ENCODE data around the gene FUCA1.
A peak's percentile ranks its signal among the peaks of the same experiment; 100 is the strongest.

Gene FUCA1

DNA sequence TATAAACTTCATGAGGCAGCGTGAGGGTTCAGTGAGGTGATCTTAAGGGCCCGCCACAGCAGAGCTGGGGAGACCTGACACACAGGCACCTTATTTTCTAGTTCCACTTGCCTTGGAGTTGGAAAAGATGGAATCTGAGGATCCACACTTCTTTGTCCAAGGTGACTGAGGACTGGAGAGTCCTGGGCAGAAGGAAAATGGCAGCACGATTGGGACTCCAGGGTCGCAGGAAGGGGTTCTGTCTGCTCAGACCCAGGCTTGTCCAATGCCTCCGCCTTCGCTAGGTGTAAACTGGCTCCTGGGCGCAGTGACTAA is 68.9 kb downstream of the FUCA1 start:
- no peak overlapping the region for H3K18ac ChIP-seq (ENCODE audit: low read length)
- no peak overlapping the region for H3K9ac ChIP-seq (ENCODE audit: low read depth, low read length, poor library complexity)
- no peak overlapping the region for H2AFZ ChIP-seq (ENCODE audit: low read length)
- H2BK120ac ChIP-seq (ENCODE audit: low read depth, low read length): no peak overlapping the region
- no peak overlapping the region for H3K27ac ChIP-seq (replicated peaks; ENCODE audit: low read length)
- H3K4ac ChIP-seq (ENCODE audit: low read length): no peak overlapping the region
- no peak overlapping the region for H3K14ac ChIP-seq (ENCODE audit: low read length)
- H2BK5ac ChIP-seq (ENCODE audit: low read length): no peak overlapping the region
- peaks cover 9% of the 10 kb centered on the region for H3K79me1 ChIP-seq (ENCODE audit: low read depth, low read length)
- no peak overlapping the region for H2BK12ac ChIP-seq (ENCODE audit: low read length)
- H4K91ac ChIP-seq (ENCODE audit: low read depth, low read length, poor library complexity): no peak overlapping the region
- peak overlapping the region; percentile 85 for H3K4me2 ChIP-seq (ENCODE audit: insufficient read depth, low read length, poor library complexity, severe bottlenecking)
- no peaks in the 10 kb centered on the region for H3K9me3 ChIP-seq (replicated peaks in 1 of 2; ENCODE audit: control insufficient read depth in 2 of 2, insufficient read depth in 1 of 2, low read depth in 1 of 2, low read length in 2 of 2)
- H3K4me3 ChIP-seq (ENCODE audit: low read length in 2 of 2): peak overlapping the region in 1 of 2 donors; percentile 100
- H4K8ac ChIP-seq (ENCODE audit: low read depth, low read length): no peak overlapping the region
- no peak overlapping the region for H2AK5ac ChIP-seq (ENCODE audit: low read depth, low read length)
- DNase-seq (ENCODE audit: low spot score): no peak
- peaks cover 23 to 42% of the 10 kb centered on the region in 2 donors for H3K36me3 ChIP-seq (replicated peaks in 1 of 2; ENCODE audit: control insufficient read depth in 2 of 2, insufficient read depth in 2 of 2, low read length in 2 of 2)
- WGBS, 2 donors (ENCODE audit: extremely low coverage in 2 of 2, insufficient read length in 2 of 2, insufficient replicate concordance in 1 of 2): no CpG with 5 or more reads among the region's 7 CpGs
- H3K23ac ChIP-seq (ENCODE audit: low read depth, low read length, poor library complexity): peak overlapping the region; percentile 18
- H2BK15ac ChIP-seq (ENCODE audit: low read length): no peak overlapping the region
- H3K4me1 ChIP-seq (ENCODE audit: control insufficient read depth in 2 of 2, insufficient read depth in 1 of 2, low read depth in 1 of 2, low read length in 2 of 2): peaks cover 5 to 11% of the 10 kb centered on the region in 2 donors
- no peaks in the 10 kb centered on the region for H3K27me3 ChIP-seq (ENCODE audit: control insufficient read depth in 3 of 3, insufficient read depth in 3 of 3, low read depth in 1 of 3, low read length in 3 of 3)

DNA sequence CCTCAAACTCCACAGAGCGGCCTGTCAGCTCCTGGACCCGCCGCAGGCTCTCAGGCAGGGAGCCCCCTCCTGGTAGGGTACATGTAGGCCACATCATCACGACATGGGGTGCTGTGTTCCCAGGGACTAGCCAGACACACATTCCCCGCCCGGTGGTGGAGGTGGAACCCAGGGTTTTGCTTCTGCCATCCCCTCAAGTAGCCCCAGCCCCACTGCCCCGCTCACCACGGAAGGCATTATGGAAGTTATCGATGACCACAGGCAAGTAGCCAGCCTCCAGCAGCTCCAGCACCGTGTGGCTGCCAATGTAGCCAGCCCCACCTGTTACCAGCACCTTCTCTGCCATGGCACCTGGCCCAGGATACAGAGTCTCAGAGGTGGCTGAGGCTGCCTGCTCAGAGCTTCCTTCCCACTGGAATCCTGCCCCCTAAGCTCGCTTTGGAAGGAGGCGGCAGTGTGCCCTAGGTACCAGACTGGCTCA is 69.4 kb downstream of the FUCA1 start:
- Histone ChIP-seq H2AK5ac (ENCODE audit: low read depth, low read length) (peak overlapping the region; percentile 58), H3K4ac (ENCODE audit: low read length) (no peak overlapping the region), H3K4me2 (ENCODE audit: insufficient read depth, low read length, poor library complexity, severe bottlenecking) (no peak overlapping the region), H3K79me1 (ENCODE audit: low read depth, low read length) (peaks cover 9% of the 10 kb centered on the region), H3K9me3 (replicated peaks in 1 of 2; ENCODE audit: control insufficient read depth in 2 of 2, insufficient read depth in 1 of 2, low read depth in 1 of 2, low read length in 2 of 2) (no peaks in the 10 kb centered on the region), H3K23ac (ENCODE audit: low read depth, low read length, poor library complexity) (peak overlapping the region; percentile 48), H3K14ac (ENCODE audit: low read length) (no peak overlapping the region), H3K36me3 (replicated peaks in 1 of 2; ENCODE audit: control insufficient read depth in 2 of 2, insufficient read depth in 2 of 2, low read length in 2 of 2) (peaks cover 25 to 46% of the 10 kb centered on the region in 2 donors), H4K8ac (ENCODE audit: low read depth, low read length) (no peak overlapping the region), H2AFZ (ENCODE audit: low read length) (no peak overlapping the region), H2BK5ac (ENCODE audit: low read length) (no peak overlapping the region), H3K4me1 (ENCODE audit: control insufficient read depth in 2 of 2, insufficient read depth in 1 of 2, low read depth in 1 of 2, low read length in 2 of 2) (peaks cover 5 to 11% of the 10 kb centered on the region in 2 donors), H2BK120ac (ENCODE audit: low read depth, low read length) (no peak overlapping the region), H3K4me3 (ENCODE audit: low read length in 2 of 2) (peak overlapping the region in 1 of 2 donors; percentile 100), H2BK12ac (ENCODE audit: low read length) (no peak overlapping the region), H2BK15ac (ENCODE audit: low read length) (peak overlapping the region; percentile 56), H4K91ac (ENCODE audit: low read depth, low read length, poor library complexity) (no peak overlapping the region), H3K27me3 (ENCODE audit: control insufficient read depth in 3 of 3, insufficient read depth in 3 of 3, low read depth in 1 of 3, low read length in 3 of 3) (no peaks in the 10 kb centered on the region), H3K18ac (ENCODE audit: low read length) (no peak overlapping the region), H3K9ac (ENCODE audit: low read depth, low read length, poor library complexity) (peak overlapping the region; percentile 66), H3K27ac (replicated peaks; ENCODE audit: low read length) (no peak overlapping the region)
- DNase-seq (ENCODE audit: low spot score): no peak
- no CpG with 5 or more reads among the region's 12 CpGs for WGBS, 2 donors (ENCODE audit: extremely low coverage in 2 of 2, insufficient read length in 2 of 2, insufficient replicate concordance in 1 of 2)

- Histone ChIP-seq H3K36me3 (replicated peaks in 1 of 2; ENCODE audit: control insufficient read depth in 2 of 2, insufficient read depth in 2 of 2, low read length in 2 of 2) (peaks cover 33 to 55% of the 10 kb centered on the region in 2 donors), H2AFZ (ENCODE audit: low read length) (no peak overlapping the region), H3K14ac (ENCODE audit: low read length) (no peak overlapping the region), H3K4me1 (ENCODE audit: control insufficient read depth in 2 of 2, insufficient read depth in 1 of 2, low read depth in 1 of 2, low read length in 2 of 2) (peaks cover 5 to 16% of the 10 kb centered on the region in 2 donors), H4K91ac (ENCODE audit: low read depth, low read length, poor library complexity) (no peak overlapping the region), H2BK5ac (ENCODE audit: low read length) (no peak overlapping the region), H3K4me3 (ENCODE audit: low read length in 2 of 2) (no peak overlapping the region), H3K9ac (ENCODE audit: low read depth, low read length, poor library complexity) (no peak overlapping the region), H3K27ac (replicated peaks; ENCODE audit: low read length) (no peak overlapping the region), H3K4ac (ENCODE audit: low read length) (no peak overlapping the region), H3K9me3 (replicated peaks in 1 of 2; ENCODE audit: control insufficient read depth in 2 of 2, insufficient read depth in 1 of 2, low read depth in 1 of 2, low read length in 2 of 2) (no peaks in the 10 kb centered on the region), H3K18ac (ENCODE audit: low read length) (no peak overlapping the region), H3K23ac (ENCODE audit: low read depth, low read length, poor library complexity) (no peak overlapping the region), H2AK5ac (ENCODE audit: low read depth, low read length) (no peak overlapping the region), H3K27me3 (ENCODE audit: control insufficient read depth in 3 of 3, insufficient read depth in 3 of 3, low read depth in 1 of 3, low read length in 3 of 3) (no peaks in the 10 kb centered on the region), H3K4me2 (ENCODE audit: insufficient read depth, low read length, poor library complexity, severe bottlenecking) (no peak overlapping the region), H2BK120ac (ENCODE audit: low read depth, low read length) (no peak overlapping the region), H2BK15ac (ENCODE audit: low read length) (no peak overlapping the region), H2BK12ac (ENCODE audit: low read length) (no peak overlapping the region), H3K79me1 (ENCODE audit: low read depth, low read length) (peaks cover 12% of the 10 kb centered on the region), H4K8ac (ENCODE audit: low read depth, low read length) (no peak overlapping the region)
- DNase-seq (ENCODE audit: low spot score): no peak
- no CpG with 5 or more reads among the region's 20 CpGs for WGBS, 2 donors (ENCODE audit: extremely low coverage in 2 of 2, insufficient read length in 2 of 2, insufficient replicate concordance in 1 of 2)
Measured at GRCh38 chr1:23797478-23798448, 70.3 kb downstream of the FUCA1 start.

DNA sequence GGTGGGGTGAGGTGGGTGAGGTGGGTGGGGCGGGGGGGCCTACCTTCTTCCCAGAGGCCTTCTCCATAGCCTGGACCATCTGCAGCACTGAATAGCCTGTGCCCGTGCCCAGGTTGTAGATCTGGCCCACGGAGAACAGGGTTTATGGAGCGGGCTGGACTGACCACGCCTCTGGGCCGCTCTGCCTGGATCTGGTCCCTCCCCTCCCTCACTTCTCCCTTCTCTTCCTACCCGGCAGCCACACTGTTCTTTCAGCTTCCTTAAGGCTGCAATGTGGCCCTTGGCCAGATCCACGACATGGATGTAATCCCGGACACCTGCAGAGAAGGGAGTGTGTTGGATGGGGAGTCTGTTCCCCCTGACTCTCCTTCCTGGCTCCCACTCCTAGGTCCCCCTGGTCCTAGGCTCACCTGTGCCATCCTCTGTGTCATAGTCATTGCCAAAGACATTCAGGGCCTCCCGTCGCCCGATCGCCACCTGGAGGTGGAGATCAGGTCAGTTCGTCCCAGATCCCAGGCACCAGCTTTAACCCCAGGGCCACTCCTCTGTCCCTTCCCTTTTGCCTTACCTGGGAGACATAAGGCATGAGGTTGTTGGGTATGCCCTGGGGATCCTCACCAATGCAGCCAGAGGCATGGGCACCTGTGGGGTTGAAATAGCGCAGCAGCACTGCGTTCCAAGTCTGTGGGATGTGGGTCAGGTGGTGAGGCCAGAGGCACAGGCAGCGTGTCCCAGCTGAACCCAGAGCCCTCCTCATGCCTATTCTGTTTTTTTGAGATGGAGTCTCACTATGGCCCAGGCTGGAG is 71.4 kb downstream of the FUCA1 start:
- H3K9me3 ChIP-seq (replicated peaks in 1 of 2; ENCODE audit: control insufficient read depth in 2 of 2, insufficient read depth in 1 of 2, low read depth in 1 of 2, low read length in 2 of 2): no peaks in the 10 kb centered on the region
- peak overlapping the region in 1 of 2 donors; percentile 37 for H3K4me3 ChIP-seq (ENCODE audit: low read length in 2 of 2)
- H4K8ac ChIP-seq (ENCODE audit: low read depth, low read length): no peak overlapping the region
- no peak overlapping the region for H3K23ac ChIP-seq (ENCODE audit: low read depth, low read length, poor library complexity)
- H2BK5ac ChIP-seq (ENCODE audit: low read length): no peak overlapping the region
- WGBS, 2 donors (ENCODE audit: extremely low coverage in 2 of 2, insufficient read length in 2 of 2, insufficient replicate concordance in 1 of 2): no CpG with 5 or more reads among the region's 17 CpGs
- H3K27me3 ChIP-seq (ENCODE audit: control insufficient read depth in 3 of 3, insufficient read depth in 3 of 3, low read depth in 1 of 3, low read length in 3 of 3): no peaks in the 10 kb centered on the region
- peaks cover 18% of the 10 kb centered on the region for H3K79me1 ChIP-seq (ENCODE audit: low read depth, low read length)
- H4K91ac ChIP-seq (ENCODE audit: low read depth, low read length, poor library complexity): no peak overlapping the region
- no peak overlapping the region for H2BK12ac ChIP-seq (ENCODE audit: low read length)
- no peak overlapping the region for H3K9ac ChIP-seq (ENCODE audit: low read depth, low read length, poor library complexity)
- no peak overlapping the region for H3K14ac ChIP-seq (ENCODE audit: low read length)
- DNase-seq (ENCODE audit: low spot score): no peak
- H3K18ac ChIP-seq (ENCODE audit: low read length): no peak overlapping the region
- no peak overlapping the region for H2AFZ ChIP-seq (ENCODE audit: low read length)
- H3K27ac ChIP-seq (replicated peaks; ENCODE audit: low read length): no peak overlapping the region
- no peak overlapping the region for H3K4me2 ChIP-seq (ENCODE audit: insufficient read depth, low read length, poor library complexity, severe bottlenecking)
- H2AK5ac ChIP-seq (ENCODE audit: low read depth, low read length): no peak overlapping the region
- H3K36me3 ChIP-seq (replicated peaks in 1 of 2; ENCODE audit: control insufficient read depth in 2 of 2, insufficient read depth in 2 of 2, low read length in 2 of 2): peaks cover 33 to 58% of the 10 kb centered on the region in 2 donors
- H2BK120ac ChIP-seq (ENCODE audit: low read depth, low read length): no peak overlapping the region
- H2BK15ac ChIP-seq (ENCODE audit: low read length): no peak overlapping the region
- H3K4ac ChIP-seq (ENCODE audit: low read length): no peak overlapping the region
- H3K4me1 ChIP-seq (ENCODE audit: control insufficient read depth in 2 of 2, insufficient read depth in 1 of 2, low read depth in 1 of 2, low read length in 2 of 2): peaks cover 10 to 22% of the 10 kb centered on the region in 2 donors
